Natural killer cell (primary cell): ENCODE data around the gene SLC24A3. TPM values are rescaled to one million over a fixed set of nuclear protein-coding genes. Genes with fewer than 3 reads are reported as not detected.

Experiments
- ATAC-seq, 3 donors: fragments of 150-1000 bp in 2 of 3; fragments of 200-7000 bp in 1 of 3; cut with Tn5 transposase; 1 replicate in 1 of 3; 2 replicates in 2 of 3; pipeline ENCODE4 v1.10.0; 2021; ENCODE audit warnings: mild to moderate bottlenecking in 2 of 3, moderate library complexity in 2 of 3
- DNase-seq, 2 donors: peaks; one replicate each; pipeline versions ENCODE4 v3.0.0 to v3.0.0-alpha.2; 2013 to 2021; ENCODE audit warnings: mixed read lengths in 1 of 2
- H3K27ac ChIP-seq: one replicate; pipeline ENCODE4 v1.5.1; 2013; ENCODE audit warnings: mild to moderate bottlenecking, low read length
- H3K27me3 ChIP-seq: one replicate; pipeline ENCODE4 v1.6.1; 2013; ENCODE audit warnings: low read length; ENCODE audit not compliant: control insufficient read depth, insufficient read depth
- H3K36me3 ChIP-seq: one replicate; pipeline ENCODE4 v1.6.1; 2013; ENCODE audit warnings: low read length; ENCODE audit not compliant: control insufficient read depth, insufficient read depth
- H3K4me1 ChIP-seq: one replicate; pipeline ENCODE4 v1.6.1; 2013; ENCODE audit warnings: low read length; ENCODE audit not compliant: control insufficient read depth, insufficient read depth
- H3K4me3 ChIP-seq: one replicate; pipeline ENCODE4 v1.5.1; 2013; ENCODE audit warnings: low read length
- H3K9me3 ChIP-seq: one replicate; pipeline ENCODE4 v1.6.1; 2013; ENCODE audit warnings: low read length; ENCODE audit not compliant: control insufficient read depth, insufficient read depth
- H3K27ac Mint-ChIP-seq, 2 donors: one replicate each; pipeline ENCODE4 v1.8.0; 2022; ENCODE audit warnings: mild to moderate bottlenecking in 2 of 2, mixed read lengths in 2 of 2, moderate library complexity in 1 of 2
- H3K27me3 Mint-ChIP-seq, 2 donors: one replicate each; pipeline ENCODE4 v1.8.0; 2022; ENCODE audit warnings: low read depth in 2 of 2, mixed read lengths in 2 of 2
- H3K36me3 Mint-ChIP-seq: one replicate; pipeline ENCODE4 v1.8.0; 2022; ENCODE audit warnings: mixed read lengths
- H3K4me1 Mint-ChIP-seq, 2 donors: one replicate each; pipeline ENCODE4 v1.8.0; 2022; ENCODE audit warnings: mixed read lengths in 2 of 2
- H3K4me3 Mint-ChIP-seq: one replicate; pipeline ENCODE4 v1.8.0; 2022; ENCODE audit warnings: mild to moderate bottlenecking, moderate library complexity, mixed read lengths
- H3K9me3 Mint-ChIP-seq, 2 donors: one replicate each; pipeline ENCODE4 v1.8.0; 2022; ENCODE audit warnings: mixed read lengths in 2 of 2
- CTCF ChIP-seq: fragments of 200-600 bp; IDR thresholded peaks from one replicate; pipeline ENCODE4 v1.8.0; 2022; ENCODE audit warnings: antibody characterized with exemption
- WGBS: methylation state at CpG from one replicate; pipeline ENCODE4 v1.1.7; 2013; ENCODE audit warnings: missing lambda C conversion rate; ENCODE audit not compliant: insufficient coverage; 5-methylcytosine and 5-hydroxymethylcytosine counted together
- intact Hi-C: fragments of 100-400 bp; cut with micrococcal nuclease; formaldehyde crosslinking; loops from one replicate; pipeline ENCODE4 v1.14.2; 2022
- total RNA-seq, 4 donors: library from RNA; stranded (reverse); fragments of 120-200 nt in 1 of 4; gene quantifications; one replicate each; pipeline versions ENCODE4 v1.2.3 to v1.2.4, GENCODE V29; 2013 to 2022

The SLC24A3 gene
- total RNA-seq, 3 donors from 2014 or later (not counting 1 experiment from before 2014, with no cell fraction given): 0.09 to 5.5 (median 0.99) TPM

- DNase-seq: no peak
- no peak for TF ChIP-seq CTCF
- Mint-ChIP-seq H3K27ac (no peak overlapping the region), H3K9me3 (peaks cover 2 to 3% of the 10 kb centered on the region in 2 donors), H3K36me3 (no peaks in the 10 kb centered on the region), H3K4me3 (no peak overlapping the region), H3K4me1 (peaks cover 7 to 8% of the 10 kb centered on the region in 2 donors), H3K27me3 (peaks cover 0 to 9% of the 10 kb centered on the region in 2 donors)
- 83% methylated on average over 1 of the region's 1 CpG for WGBS
- no peaks in the 10 kb centered on the region for H3K36me3 ChIP-seq
- no peak for ATAC-seq
- H3K4me3 ChIP-seq: no peak overlapping the region
- H3K27ac ChIP-seq: no peak overlapping the region
- no peaks in the 10 kb centered on the region for H3K27me3 ChIP-seq
- intact Hi-C loops: no loop called here
- no peaks in the 10 kb centered on the region for H3K4me1 ChIP-seq
- H3K9me3 ChIP-seq: no peaks in the 10 kb centered on the region
Observed at GRCh38 chr20:19415786-19416185, 203.3 kb downstream of the SLC24A3 start.

DNA sequence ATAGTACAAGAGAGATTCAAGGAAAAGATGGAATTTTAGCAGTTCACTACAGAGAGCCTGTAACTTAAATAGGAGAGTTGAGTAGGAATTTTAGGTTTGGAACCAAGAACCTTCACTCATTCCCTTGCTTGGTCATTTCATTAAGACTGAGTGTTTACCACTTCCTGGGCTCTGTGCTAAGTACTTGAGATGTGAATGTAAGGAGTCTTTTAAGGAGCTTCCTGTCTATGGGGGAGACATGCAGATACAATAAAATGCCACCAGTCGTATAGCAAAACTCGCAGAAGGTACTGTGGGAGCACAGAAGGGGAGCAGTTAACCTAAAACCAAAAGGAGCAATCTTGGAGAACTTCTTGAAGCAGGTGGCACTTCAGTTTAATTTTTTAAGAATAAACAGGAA, 204.2 kb downstream of the SLC24A3 start:
- peaks cover 7 to 8% of the 10 kb centered on the region in 2 donors for H3K4me1 Mint-ChIP-seq
- H3K4me3 ChIP-seq: no peak overlapping the region

GRCh38 chr20:19419396-19419795, 207.0 kb downstream of the SLC24A3 start:
- Mint-ChIP-seq H3K4me1 (peaks cover 8 to 11% of the 10 kb centered on the region in 2 donors), H3K27ac (no peak overlapping the region), H3K9me3 (no peaks in the 10 kb centered on the region), H3K27me3 (peaks cover 0 to 5% of the 10 kb centered on the region in 2 donors), H3K4me3 (no peak overlapping the region), H3K36me3 (no peaks in the 10 kb centered on the region)
- no peaks in the 10 kb centered on the region for H3K36me3 ChIP-seq
- H3K9me3 ChIP-seq: no peaks in the 10 kb centered on the region
- H3K4me3 ChIP-seq: no peak overlapping the region
- TF ChIP-seq CTCF: no peak
- no peak overlapping the region for H3K27ac ChIP-seq
- DNase-seq: no peak
- peaks cover 2% of the 10 kb centered on the region for H3K27me3 ChIP-seq
- WGBS: 61% methylated on average over 4 of the region's 4 CpGs
- ATAC-seq: no peak
- H3K4me1 ChIP-seq: no peaks in the 10 kb centered on the region
- intact Hi-C loops: no loop called here

More for the DNA sequence above, 204.2 kb downstream of the SLC24A3 start:
- H3K36me3 ChIP-seq: no peaks in the 10 kb centered on the region
- no peak overlapping the region for H3K4me3 Mint-ChIP-seq
- ATAC-seq: no peak
- intact Hi-C loops: no loop called here
- DNase-seq: no peak
- H3K9me3 Mint-ChIP-seq: peaks cover 2 to 3% of the 10 kb centered on the region in 2 donors
- H3K36me3 Mint-ChIP-seq: no peaks in the 10 kb centered on the region
- no peaks in the 10 kb centered on the region for H3K27me3 ChIP-seq
- no peak overlapping the region for H3K27ac Mint-ChIP-seq
- no peak overlapping the region for H3K27ac ChIP-seq
- no peaks in the 10 kb centered on the region for H3K4me1 ChIP-seq
- no peak for TF ChIP-seq CTCF
- whole genome bisulfite sequencing: 72% methylated on average over 2 of the region's 2 CpGs
- no peaks in the 10 kb centered on the region for H3K9me3 ChIP-seq
- peaks cover 0 to 9% of the 10 kb centered on the region in 2 donors for H3K27me3 Mint-ChIP-seq
